Posterior cingulate gyrus (tissue), 11 donors: ENCODE measurements around the gene PAGR1.
"Not testable (repeated sequence)": the region's sequence is repeated elsewhere in the genome, so short reads cannot be mapped to it uniquely, and the experiment has no call there.

Experiments used
- DNase-seq, 10 donors: peaks; one replicate each; pipeline versions ENCODE4 v3.0.0 to v3.0.0-alpha.2; 2020 to 2021; ENCODE audit warnings: mixed read lengths in 3 of 10
- intact Hi-C: fragments of 100-400 bp; cut with DNase I; formaldehyde crosslinking; loops from one replicate; pipeline ENCODE4 v1.15.1; 2023

Gene PAGR1

DNA sequence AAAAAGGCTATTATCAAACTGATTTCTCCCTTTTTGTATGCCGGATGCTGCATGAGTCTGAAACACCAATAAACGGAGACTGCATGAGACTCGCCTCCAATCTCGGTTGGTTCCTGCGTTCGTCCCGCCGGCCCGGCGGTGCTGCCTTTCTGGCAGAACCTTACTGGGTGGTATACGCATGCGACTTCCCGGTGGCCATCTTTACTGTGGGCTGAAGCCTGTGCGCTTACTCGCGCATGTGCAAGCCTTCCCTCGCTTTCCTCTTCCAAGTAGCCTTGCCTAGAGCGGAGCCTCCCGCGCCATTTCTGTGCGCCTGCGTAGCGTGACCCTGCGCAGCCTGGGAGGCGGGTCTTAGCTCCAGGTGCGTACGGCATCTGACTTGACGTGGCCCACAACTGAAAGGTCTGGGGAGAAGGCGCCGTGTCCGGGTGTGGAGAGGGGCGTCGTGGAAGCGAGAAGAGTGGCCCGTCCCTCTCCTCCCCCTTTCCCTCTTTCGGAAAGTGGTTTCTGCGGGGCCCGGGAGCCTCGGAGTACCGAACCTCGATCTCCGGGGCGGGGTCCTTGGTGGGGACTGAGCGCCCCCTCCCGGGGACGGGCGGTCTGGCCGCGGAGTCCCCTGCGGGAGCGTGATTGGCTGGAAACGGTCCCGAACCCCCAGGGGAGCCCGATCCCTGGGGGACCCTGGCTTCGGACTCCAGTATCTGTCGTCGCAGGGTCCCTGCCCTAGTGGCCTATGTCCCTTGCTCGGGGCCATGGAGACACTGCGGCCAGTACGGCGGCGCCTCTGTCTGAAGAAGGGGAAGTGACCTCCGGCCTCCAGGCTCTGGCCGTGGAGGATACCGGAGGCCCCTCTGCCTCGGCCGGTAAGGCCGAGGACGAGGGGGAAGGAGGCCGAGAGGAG lies at the start of gene PAGR1:
Gene PAGR1 (plus strand): TSS at position 360 of the 901 bp plus-strand sequence. CDS start 374 bp downstream, at position 734.
- DNase-seq, result peak; percentile 96 to 100 (median 98)
- intact Hi-C loops, result loop anchor here (1.0 to 10.0 kb wide), 3 partner anchors 47 to 206 kb away; partner anchors contain the start of genes C16orf92, CDIPT, HIRIP3 and INO80E

DNA sequence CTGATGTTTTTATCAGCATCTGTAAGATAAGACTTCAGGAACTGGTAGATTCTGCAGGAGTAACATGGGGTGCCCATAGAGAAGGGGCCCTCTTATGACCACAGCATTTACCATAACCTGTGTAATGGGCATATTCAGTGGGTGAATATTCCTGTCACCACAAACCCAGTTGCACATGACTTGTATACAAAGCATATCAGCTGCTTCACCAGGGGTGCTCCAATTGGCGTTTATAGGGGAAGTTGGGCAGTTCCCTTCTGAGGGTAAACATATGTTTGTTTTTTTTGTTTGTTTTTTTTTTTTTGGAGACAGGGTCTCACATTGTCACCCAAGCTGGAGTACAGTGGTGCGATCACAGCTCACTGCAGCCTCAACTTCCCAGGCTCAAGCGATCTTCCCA lies 49.4 kb upstream of the PAGR1 start:
- no peak for DNase-seq
- intact Hi-C loops, result no loop called here

DNA sequence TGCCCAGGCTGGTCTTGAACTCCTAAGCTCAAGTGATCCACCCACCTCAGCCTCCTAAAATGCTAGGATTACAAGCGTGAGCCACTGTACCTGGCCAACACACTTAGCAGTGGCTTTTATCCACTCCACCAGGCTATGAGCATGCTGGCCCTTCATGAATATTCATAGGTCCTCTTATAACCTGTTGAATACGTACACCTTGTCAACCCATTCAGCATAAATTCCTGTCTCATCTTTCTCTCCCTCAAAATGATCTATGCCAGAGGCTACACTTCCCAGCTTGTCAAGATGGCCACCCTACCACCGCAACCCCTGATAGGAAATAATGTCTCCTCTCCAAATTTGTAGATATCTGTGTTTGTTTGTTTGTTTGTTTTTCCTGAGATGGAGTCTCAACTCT lies 48.9 kb upstream of the PAGR1 start:
- intact Hi-C loops, result no loop called here
- DNase-seq, result no peak

DNA sequence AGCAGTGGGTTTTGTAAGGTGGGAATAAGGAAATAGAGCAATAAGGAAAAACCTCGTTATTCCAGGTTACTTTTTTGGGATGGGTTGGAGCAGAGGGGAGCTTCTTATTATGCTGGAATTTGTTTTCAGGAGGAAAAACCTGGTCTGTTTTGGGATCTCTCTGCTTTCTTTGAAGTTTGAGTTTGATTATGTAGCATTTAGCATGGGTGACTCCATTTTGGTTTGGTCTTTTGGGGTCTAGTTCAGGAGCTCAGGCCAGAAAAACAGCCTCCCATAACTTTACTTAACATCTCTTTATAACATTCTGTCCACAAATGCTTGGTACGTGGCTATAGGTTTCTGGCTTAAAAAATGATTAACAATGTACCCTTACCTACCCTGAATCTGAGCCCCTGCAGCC lies 46.4 kb upstream of the PAGR1 start:
- intact Hi-C loops, result no loop called here
- no peak for DNase-seq

DNA sequence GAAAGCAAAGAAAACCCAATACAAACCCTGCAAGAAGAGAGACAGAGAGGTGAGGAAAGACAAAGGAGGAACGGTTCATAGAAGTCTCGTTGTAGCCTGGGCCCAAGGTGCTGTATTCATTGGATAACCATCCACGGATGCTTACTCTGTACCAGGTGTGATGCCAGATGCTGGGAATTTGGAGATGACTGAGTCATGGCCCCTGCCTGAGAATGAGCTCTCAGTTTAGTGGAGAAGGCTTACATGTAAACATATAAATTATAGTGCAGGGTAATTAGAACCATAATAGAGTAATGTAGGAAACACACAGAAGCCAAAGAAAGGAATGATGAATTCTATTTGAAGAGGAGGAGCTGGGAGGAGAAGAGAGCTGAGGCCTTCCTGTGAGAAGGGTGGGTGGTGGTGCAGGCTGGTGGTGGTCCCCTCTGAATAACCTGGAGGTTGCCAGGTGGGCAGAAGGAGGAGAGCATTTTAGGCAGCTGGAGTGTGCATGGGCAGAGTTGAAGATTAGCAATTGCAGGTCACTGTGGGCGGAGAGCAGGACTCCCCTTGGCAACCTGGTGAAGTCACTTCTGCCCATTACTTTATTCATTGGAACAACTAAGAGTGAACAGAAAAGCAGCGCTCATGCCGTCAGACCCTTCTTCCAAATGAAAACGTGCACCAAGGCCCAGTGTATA lies 45.6 kb upstream of the PAGR1 start:
- peak in 1 of 10 donors; percentile 67 for DNase-seq

DNA sequence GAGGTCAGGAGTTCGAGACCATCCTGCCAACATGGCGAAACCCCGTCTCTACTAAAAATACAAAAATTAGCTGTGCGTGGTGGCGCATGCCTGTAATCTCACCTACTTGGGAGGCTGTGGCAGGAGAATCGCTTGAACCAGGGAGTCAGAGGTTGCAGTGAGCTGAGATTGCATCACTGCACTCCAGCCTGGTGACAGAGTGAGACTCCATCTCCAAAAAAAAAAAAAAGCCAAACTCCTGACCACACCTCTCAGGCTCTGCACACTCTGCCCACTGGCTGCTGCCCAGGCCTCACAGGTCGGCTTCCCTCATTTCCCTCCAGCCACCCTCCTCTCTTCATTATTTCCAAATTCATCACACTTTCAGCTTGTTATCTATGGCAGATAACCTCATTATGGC lies 43.6 kb upstream of the PAGR1 start:
- DNase-seq, intact Hi-C loops: not testable (repeated sequence)

More for the DNA sequence above, 45.6 kb upstream of the PAGR1 start:
- intact Hi-C loops, result no loop called here

DNA sequence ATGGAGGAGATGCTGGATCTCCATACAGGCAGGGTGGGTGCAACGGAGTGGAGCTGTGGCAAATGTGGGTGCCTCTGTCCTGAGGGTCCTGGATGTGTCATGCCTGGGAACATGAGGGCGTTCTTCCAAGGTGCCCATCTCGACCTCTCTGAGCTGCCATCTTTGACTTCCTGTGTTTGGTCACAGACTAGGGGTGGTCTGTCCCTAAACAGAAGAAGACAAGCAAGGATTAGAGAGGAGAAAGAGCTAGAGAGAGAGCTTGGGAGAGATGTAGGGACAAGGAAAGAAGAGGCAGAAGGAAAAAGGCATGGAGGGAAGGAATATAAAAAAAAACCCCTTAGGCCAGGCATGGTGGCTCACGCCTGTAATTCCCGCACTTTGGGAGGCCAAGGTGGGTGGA lies 41.2 kb upstream of the PAGR1 start:
- intact Hi-C loops, result no loop called here
- DNase-seq, result no peak

DNA sequence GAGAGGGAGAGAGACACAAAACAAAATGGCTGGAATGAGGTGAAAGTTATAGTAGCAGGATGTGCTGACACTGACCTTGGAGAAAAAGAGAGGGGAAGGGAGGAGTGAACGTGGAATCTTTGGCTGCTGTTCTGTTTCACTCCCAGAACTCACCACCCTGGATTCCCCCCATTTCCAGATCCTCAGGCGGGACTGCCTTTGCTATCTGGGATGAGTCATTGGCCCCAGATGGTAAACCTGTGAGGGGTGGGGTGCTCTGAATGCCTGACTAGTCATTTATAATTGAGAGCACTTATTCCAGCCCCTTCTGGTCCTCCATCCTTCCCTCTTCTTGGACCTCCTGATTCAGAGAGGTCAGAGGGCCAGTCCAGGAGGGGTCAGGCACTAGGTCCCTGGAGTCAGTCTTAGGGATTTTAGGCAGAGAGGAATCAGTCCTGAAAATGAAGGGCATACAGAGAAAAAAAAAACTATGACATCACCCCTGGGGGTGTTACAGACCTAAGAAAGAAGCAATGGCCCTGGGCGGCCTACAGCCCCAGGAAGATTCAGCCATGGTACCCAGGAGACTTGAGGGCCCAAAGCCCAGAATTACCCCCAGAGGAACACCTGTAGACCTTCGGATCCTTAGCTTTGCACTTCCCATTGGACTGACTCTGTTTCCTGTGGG lies 40.1 kb upstream of the PAGR1 start:
- no peak for DNase-seq
- intact Hi-C loops, result no loop called here

DNA sequence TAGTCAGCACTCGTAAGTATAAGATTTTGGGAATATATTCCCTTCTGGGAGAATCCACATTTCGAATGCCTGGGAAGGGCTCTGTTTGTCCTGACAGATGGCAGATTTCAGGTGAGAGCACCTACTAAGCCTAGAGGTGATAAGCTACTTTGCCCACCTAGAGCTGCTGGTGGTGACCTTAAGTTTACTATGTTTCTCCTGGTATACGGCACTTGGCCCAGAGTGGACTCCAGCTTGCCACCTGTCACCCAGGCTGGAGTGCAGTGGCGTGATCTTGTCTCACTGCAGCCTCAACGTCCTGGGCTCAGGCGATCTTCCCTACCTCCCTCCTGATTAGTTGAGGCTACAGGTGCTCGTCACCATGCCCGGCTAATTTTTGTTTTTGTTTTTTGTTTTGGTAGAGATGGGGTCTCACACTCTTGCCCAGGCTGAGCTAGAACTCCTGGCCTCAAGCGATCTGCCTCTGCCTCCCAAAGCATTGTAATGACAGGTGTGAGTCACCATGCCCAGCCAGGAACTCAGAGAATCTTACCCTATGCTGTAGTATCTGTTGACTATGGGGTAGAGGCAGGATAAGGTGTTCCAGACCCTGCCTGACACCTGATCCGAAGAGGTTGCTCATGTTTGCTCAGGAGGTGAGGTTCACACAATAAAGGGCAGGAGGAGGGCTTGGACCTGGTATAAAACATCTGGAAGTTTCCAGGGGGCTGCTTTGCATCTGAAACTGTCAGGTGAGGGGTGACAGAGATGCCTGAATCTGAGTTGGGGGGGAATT lies 38.2 kb upstream of the PAGR1 start, which contains the start of gene ZG16:
Gene ZG16 (plus strand): TSS at position 681 of the 775 bp plus-strand sequence. CDS start 1,011 bp downstream, outside the sequence.
- DNase-seq, result peak in 1 of 10 donors; percentile 20
- intact Hi-C loops, result no loop called here

DNA sequence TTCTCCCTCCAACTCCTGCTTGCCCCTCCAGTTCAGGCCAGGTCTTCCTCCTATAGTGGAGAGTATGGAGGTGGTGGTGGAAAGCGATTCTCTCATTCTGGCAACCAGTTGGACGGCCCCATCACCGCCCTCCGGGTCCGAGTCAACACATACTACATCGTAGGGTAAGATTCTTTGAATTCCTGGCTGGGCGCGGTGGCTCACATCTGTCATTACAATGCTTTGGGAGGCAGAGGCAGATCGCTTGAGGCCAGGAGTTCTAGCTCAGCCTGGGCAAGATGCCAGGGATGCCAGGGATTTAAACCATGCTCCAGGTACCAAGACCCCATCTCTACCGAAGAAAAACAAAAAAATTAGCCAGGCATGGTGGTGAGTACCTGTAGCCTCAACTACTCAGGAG lies 36.5 kb upstream of the PAGR1 start:
- intact Hi-C loops, result no loop called here
- no peak for DNase-seq

DNA sequence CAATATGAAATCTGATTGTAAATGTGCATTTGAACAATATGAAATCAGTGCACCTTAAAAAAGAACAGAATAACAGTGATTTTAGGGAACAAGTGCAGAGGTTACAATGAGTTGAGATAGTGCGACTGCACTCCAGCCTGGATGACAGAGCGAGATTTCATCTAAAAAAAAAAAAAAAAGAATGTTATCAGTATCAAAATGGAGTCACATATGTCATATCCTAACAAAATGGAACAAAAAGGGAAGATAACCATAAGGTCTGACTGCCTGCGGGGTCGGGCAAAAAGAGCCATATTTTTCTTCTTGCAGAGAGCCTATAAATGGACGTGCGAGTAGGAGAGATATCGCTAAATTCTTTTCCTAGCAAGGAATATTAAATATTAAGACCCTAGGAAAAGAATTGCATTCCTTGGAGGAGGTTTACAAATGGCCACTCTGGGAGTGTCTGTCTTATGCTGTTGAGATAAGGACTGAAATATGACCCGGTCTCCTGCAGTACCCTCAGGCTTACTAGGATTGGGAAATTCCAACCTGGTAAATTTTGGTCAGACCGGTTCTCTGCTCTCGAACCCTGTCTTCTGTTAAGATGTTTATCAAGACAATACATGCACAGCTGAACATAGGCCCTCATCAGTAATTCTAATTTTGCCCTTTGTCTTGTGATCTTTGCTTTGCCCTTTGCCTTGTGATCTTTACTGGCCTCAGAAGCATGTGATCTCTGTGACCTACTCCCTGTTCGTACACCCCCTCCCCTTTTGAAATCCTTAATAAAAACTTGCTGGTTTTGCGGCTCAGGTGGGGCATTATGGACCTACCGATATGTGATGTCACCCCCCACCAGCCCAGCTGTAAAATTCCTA lies 32.6 kb upstream of the PAGR1 start:
- intact Hi-C loops, DNase-seq: not testable (repeated sequence)

DNA sequence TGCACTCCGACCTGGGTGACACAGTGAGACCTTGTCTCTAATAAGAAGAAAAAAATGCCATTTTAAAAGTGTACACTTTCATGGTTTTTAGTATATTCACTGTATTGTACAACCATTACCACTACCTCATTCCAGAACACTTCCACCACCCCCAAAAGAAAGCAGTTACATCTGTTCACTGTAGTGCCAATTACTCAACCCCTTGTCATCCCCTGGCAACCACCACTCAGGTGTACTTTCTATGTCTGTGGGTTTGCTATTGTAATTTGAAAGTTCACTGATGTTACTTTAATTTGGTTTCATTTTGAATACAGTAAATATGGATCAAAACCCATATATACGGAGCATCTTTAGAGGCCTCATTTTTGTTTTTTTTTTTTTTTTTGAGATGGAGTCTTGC lies 31.8 kb upstream of the PAGR1 start:
- intact Hi-C loops, result no loop called here
- no peak for DNase-seq

DNA sequence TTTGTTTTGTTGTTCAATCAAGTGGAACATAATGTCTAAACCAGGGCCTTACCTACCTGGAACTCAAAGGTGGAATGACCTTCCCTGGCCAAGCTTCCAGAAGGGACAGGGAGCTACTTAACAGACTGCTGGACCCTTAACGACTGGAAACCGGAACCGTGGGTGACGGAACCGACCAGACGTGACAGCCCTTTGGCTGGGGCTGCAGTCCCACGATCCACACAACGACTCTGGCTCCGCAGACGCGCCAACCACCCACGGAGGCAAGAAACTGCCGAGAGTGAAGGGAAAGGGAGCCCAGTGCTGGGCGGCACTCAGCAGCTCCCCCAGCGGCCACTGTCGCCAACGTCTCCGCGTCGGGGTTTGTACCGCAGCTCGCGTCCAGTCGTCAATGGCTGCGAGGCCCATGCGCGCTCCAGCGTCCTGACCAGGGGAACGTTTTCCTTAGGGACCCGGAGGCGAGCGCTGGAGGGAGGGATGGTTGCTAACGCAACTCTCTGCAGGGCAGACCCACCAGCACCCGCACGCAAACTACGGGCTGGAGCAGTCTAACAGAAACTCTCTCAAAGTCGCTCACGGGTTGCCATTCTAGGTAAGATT lies 31.0 kb upstream of the PAGR1 start:
- peak; percentile 57 to 96 (median 70) for DNase-seq
- intact Hi-C loops, result no loop called here

DNA sequence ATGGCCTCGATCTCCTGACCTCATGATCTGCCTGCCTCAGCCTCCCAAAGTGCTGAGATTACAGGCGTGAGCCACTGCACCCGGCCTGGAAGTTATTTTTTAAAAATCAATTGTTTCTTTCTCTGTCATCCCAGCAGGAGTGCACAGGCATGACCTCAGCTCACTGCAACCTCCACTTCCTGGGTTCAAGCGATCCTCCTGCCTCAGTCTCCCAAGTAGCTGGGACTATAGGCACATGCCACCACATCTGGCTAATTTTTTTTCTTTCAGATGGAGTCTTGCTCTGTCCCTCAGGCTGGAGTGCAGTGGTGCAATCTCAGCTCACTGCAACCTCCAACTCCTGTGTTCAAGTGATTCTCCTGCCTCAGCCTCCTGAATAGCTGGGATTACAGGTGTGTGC lies 28.8 kb upstream of the PAGR1 start:
- intact Hi-C loops, DNase-seq: not testable (repeated sequence)

DNA sequence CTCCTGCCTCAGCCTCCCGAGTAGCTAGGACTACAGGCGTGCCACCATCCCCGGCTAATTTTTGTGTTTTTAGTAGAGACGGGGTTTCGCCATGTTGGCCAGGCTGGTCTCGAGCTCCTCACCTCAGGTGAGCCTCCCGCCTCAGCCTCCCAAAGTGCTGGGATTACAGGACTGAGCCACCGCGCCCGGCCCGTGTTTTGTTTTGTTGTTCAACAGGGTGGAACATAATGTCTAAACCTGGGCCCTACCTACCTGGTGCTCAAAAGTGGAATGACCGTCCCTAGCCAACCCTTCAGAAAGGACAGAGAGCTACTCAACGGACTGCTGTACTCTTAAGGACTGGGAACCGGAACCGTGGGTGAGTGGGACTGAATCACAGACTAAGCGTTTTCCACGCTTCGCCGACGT lies 26.2 kb upstream of the PAGR1 start:
- intact Hi-C loops, result loop anchor here (1.0 kb wide), 1 partner anchor 16 kb away; no protein-coding TSS in a partner anchor
- peak in 1 of 10 donors; percentile 83 for DNase-seq

DNA sequence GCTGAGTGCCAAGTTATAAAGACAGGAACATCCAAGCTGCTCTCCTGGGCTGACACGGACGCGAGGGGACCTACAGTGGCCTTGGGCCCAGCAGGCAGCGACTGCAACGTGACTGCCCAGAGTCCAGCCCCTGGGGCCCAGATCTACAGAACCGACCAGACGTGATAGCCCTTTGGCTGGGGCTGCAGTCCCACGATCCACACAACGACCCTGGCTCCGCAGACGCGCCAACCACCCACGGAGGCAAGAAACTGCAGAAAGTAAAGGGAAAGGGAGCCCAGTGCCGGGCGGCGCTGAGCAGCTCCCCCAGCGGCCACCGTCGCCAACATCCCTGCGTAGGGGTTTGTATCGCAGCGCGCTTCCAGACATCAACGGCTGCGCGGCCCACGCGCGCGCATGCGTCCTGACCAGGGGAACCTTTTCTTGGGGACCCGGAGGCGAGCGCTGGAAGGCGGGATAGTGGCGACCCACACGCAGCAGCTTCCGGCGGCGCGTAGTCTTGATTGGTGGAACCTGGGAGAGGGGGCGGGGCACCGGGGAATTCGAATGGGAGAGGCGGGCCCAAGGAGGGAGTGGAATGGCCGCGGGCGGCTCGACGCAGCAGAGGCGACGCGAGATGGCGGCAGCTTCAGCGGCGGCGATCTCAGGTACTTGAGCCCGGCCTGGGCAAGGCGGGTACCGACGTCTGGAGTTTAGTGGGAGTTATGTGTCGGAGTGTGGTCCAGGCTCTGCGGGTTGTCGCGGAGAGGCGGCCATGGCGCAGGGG lies 25.6 kb upstream of the PAGR1 start, which contains the start of gene KIF22:
Gene KIF22 (plus strand): TSS at position 569 of the 766 bp plus-strand sequence. CDS start 9 bp downstream, at position 578.
- peak; percentile 98 to 100 (median 99) for DNase-seq
- intact Hi-C loops, result loop anchor here (1.0 kb wide), 1 partner anchor 15 kb away; no protein-coding TSS in a partner anchor
